Nephron (organoid): Measurements from ENCODE around the gene DLX1.
"Not testable (repeated sequence)": the region's sequence is repeated elsewhere in the genome, so short reads cannot be mapped to it uniquely, and the experiment has no call there.

Source experiments
- H3K27ac Mint-ChIP-seq, 3 experiments: 2 replicates each; pipeline ENCODE4 v1.8.0; 2020; ENCODE audit warnings: mixed read lengths in 3 of 3, mild to moderate bottlenecking in 2 of 3, moderate library complexity in 1 of 3
- H3K27me3 Mint-ChIP-seq: 2 replicates; pipeline ENCODE4 v1.8.0; 2021; ENCODE audit warnings: low read depth, mild to moderate bottlenecking, moderate library complexity, mixed read lengths
- H3K36me3 Mint-ChIP-seq: 2 replicates; pipeline ENCODE4 v1.8.0; 2020; ENCODE audit warnings: low read depth, mixed read lengths
- H3K4me1 Mint-ChIP-seq: 2 replicates; pipeline ENCODE4 v1.8.0; 2020; ENCODE audit warnings: mixed read lengths
- H3K4me3 Mint-ChIP-seq, 3 experiments: 2 replicates each; pipeline ENCODE4 v1.8.0; 2020; ENCODE audit warnings: mild to moderate bottlenecking in 3 of 3, mixed read lengths in 3 of 3, moderate library complexity in 2 of 3
- H3K9me3 Mint-ChIP-seq: 2 replicates; pipeline ENCODE4 v1.8.0; 2020; ENCODE audit warnings: mixed read lengths
- TF ChIP-seq, protein P1 (sequence below), 3 experiments: fragments of 200-600 bp; sonication (generic); IDR thresholded peaks; one replicate each; pipeline ENCODE4 v1.5.0; 2021; ENCODE audit warnings: antibody characterized with exemption in 3 of 3; ENCODE audit not compliant: unreplicated experiment in 3 of 3

The DLX1 gene

DNA sequence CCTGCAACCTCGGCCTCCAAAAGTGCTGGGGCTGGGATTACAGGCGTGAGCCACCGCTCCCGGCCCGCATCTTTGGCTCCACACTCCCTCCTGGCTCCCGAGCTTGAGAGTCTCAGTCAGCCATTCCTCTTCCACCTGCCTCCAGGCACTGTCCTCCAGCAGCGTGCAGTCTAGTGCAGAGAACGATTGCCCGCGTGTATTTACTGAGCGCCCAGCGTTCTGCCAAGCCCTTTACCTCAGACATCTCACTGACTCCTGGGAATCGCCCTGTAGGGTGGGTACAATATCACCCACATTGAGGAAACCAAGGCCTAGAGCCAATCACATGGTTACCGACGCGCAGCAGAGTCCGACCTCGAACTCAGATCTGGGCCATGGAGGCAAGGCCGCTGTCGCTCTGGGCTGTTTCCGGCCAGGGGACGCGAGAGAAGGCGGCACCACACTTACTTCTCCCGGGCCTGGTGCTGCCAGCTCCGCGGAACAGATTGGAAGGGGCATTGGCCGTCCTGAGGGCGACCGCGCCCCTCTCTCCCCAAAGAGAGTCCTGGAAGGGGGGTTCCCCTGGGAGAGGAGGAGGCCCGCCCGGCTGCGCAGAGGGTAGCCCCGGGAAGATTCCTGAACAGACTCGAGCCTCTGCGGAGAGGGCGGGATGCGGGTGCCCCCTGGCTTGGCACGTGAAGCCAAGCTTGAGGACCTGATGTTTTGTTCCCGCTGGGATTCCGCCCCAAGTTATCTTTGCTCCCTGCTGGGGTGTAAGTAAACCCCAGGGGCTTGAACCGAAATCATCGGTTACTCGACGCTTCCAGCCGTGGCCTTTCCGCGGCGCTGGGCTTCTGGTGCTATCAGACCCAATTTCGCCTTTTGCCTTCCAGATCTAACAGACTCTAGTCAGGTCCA lies 22.6 kb downstream of the DLX1 start:
- H3K4me1 Mint-ChIP-seq = peaks cover 13% of the 10 kb centered on the region
- TF ChIP-seq, protein P1, sequence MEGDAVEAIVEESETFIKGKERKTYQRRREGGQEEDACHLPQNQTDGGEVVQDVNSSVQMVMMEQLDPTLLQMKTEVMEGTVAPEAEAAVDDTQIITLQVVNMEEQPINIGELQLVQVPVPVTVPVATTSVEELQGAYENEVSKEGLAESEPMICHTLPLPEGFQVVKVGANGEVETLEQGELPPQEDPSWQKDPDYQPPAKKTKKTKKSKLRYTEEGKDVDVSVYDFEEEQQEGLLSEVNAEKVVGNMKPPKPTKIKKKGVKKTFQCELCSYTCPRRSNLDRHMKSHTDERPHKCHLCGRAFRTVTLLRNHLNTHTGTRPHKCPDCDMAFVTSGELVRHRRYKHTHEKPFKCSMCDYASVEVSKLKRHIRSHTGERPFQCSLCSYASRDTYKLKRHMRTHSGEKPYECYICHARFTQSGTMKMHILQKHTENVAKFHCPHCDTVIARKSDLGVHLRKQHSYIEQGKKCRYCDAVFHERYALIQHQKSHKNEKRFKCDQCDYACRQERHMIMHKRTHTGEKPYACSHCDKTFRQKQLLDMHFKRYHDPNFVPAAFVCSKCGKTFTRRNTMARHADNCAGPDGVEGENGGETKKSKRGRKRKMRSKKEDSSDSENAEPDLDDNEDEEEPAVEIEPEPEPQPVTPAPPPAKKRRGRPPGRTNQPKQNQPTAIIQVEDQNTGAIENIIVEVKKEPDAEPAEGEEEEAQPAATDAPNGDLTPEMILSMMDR (IDR thresholded peaks at IDR 0.05; ENCODE audit: unreplicated experiment in 3 of 3) = no peak
- H3K4me3 Mint-ChIP-seq = peak overlapping the region in 1 of 3 experiments; percentile 6
- peaks cover 84% of the 10 kb centered on the region for H3K27me3 Mint-ChIP-seq
- H3K36me3 Mint-ChIP-seq = no peaks in the 10 kb centered on the region
- no peak overlapping the region for H3K27ac Mint-ChIP-seq
- no peaks in the 10 kb centered on the region for H3K9me3 Mint-ChIP-seq

DNA sequence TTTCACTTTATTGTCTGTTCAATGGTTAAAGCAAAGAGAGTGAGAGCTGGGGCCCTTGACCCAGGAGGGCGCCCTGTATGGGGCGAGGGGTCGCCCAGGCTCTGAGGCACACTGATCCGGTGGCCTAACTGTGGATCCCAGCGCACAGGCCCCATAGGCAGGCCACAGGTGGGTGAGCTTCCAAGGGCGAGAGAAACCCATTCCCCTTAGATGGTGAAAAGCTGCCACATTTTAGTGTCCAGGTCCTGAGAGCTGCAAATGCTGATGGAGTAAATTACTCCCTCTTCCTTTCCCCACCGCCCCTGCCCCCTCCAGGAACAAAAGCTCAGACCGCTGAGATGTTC lies 23.3 kb downstream of the DLX1 start:
- peaks cover 78% of the 10 kb centered on the region for H3K27me3 Mint-ChIP-seq
- peaks cover 9% of the 10 kb centered on the region for H3K4me1 Mint-ChIP-seq
- peak overlapping the region in 1 of 3 experiments; percentile 6 for H3K4me3 Mint-ChIP-seq
- H3K27ac Mint-ChIP-seq = no peak overlapping the region
- H3K9me3 Mint-ChIP-seq = no peaks in the 10 kb centered on the region
- TF ChIP-seq, protein P1 (IDR thresholded peaks at IDR 0.05; ENCODE audit: unreplicated experiment in 3 of 3) = no peak
- no peaks in the 10 kb centered on the region for H3K36me3 Mint-ChIP-seq

DNA sequence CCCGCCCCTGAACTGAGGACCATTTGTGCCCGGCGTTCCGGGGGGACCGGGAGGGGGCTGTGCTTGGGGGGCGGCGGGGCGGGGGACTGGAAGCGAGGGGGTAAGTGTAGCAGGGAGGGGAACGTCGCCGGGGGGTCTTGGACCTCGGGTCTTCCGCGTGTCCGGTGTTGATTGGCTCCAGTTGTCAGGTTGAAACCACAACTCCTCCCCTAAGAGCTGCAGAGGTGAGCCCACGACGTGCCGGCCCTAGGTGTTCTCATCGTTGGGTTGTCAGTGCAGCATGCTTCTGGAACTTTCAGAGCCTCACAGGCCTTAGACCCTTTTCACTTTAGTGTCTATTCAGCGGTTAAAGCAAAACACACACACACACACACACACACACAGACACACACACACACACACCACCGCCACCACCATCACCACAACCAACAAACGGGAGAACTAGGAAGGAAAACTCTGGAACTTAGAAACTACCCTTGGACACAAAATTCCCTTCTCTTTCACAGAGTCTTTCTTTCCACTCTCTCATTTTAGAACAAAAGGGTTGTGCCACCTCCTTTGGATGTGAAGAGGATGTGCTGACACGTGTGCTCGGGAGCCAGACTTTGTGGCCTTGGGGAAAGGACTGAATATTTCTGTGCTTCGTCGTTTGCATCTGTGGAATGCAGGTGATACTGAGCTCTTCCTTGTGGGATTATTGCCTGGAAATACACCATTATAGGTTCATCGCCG lies 24.1 kb downstream of the DLX1 start:
- no peak overlapping the region for H3K27ac Mint-ChIP-seq
- TF ChIP-seq, protein P1 (IDR thresholded peaks at IDR 0.05; ENCODE audit: unreplicated experiment in 3 of 3) = no peak
- H3K4me3 Mint-ChIP-seq = no peak overlapping the region
- no peaks in the 10 kb centered on the region for H3K9me3 Mint-ChIP-seq
- peaks cover 69% of the 10 kb centered on the region for H3K27me3 Mint-ChIP-seq
- H3K4me1 Mint-ChIP-seq = peaks cover 4% of the 10 kb centered on the region
- H3K36me3 Mint-ChIP-seq = no peaks in the 10 kb centered on the region

DNA sequence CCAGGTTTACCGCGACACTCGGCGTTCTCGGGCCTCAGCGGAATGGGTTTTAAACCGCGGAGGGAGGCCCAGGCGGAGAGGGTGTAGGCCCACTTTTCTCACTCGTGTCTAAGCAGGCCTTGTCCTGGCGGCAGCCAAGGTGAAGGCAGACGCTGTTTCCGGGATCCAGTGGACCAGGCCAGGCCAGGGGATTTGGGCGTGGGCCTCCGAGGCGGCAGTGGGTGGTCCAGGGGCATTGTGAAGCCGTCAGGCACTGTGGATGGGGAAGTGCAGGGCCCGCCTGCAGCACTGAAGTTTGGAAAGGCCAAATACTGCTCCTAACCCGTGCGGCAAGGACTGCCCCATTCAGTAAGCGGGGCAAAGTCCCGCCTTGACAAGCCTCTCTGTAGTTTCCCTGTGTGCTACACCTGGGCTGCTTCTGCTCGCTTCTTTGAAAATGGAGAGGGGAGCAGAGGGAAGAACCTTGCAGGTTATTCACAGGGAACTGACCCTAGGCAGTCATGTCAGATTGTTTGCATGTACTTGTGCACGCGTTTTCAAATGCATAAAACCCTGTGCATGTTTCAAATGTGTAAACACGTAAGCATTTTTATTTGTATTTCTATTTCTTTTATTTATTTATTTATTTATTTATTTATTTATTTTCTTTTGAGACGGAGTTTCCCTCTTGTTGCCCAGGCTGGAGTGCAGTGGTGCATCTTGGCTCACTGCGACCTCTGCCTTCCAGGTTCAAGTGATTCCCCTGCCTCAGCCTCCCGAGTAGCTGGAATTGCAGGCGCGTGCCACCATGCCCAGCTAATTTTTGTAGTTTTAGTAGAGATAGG lies 24.9 kb downstream of the DLX1 start:
- Mint-ChIP-seq H3K27ac (no peak overlapping the region), H3K4me1 (peaks cover 4% of the 10 kb centered on the region), H3K36me3 (no peaks in the 10 kb centered on the region), H3K9me3 (no peaks in the 10 kb centered on the region), H3K4me3 (no peak overlapping the region), H3K27me3 (peaks cover 67% of the 10 kb centered on the region)
- TF ChIP-seq, protein P1 (IDR thresholded peaks at IDR 0.05; ENCODE audit: unreplicated experiment in 3 of 3) = no peak

DNA sequence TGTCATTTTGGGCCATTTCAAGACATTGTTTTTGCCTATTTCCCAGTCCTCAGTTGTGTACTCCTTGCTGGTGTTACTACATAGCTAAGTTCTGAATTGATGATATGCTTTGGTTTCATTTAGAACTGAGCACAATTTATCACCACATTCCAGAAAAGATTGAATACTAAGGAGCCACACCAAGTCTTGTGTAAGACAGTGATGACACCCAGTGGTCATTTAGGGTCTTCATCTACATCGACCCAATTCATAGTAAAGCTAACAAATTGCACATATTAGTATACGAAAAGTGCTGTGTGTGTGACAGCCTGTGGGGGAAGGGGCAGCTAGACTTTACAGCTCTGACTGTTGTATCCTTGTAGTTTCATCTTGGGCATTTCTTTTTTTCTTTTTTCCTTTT lies 28.3 kb downstream of the DLX1 start:
- Mint-ChIP-seq H3K27me3 (peaks cover 41% of the 10 kb centered on the region), H3K9me3 (no peaks in the 10 kb centered on the region), H3K27ac (no peak overlapping the region), H3K36me3 (no peaks in the 10 kb centered on the region), H3K4me3 (no peak overlapping the region), H3K4me1 (peaks cover under 1% of the 10 kb centered on the region)
- TF ChIP-seq, protein P1 (IDR thresholded peaks at IDR 0.05; ENCODE audit: unreplicated experiment in 3 of 3) = peak; percentile 41 to 49 (median 46)

DNA sequence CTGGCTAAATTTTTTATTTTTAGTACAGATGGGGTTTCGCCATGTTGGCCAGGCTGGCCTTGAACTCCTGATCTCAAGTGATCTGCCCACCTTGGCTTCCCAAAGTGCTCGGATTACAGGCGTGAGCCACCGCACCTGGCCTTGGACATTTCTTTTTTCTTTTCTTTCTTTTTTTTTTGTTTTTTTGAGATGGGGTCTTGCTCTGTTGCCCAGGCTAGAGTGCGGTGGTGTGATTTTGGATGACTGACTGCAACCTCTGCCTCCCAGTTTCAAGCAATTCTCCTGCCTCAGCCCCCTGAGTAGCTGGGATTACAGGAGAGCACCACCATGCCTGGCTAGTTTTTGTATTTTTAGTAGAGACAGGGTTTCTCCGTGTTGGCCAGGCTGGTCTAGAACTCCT lies 28.9 kb downstream of the DLX1 start:
- H3K36me3 Mint-ChIP-seq, H3K9me3 Mint-ChIP-seq, H3K4me1 Mint-ChIP-seq, H3K27ac Mint-ChIP-seq, H3K4me3 Mint-ChIP-seq: not testable (repeated sequence)
- peaks cover 42% of the 10 kb centered on the region for H3K27me3 Mint-ChIP-seq
